ENCODE data around the gene SPECC1.

DNA sequence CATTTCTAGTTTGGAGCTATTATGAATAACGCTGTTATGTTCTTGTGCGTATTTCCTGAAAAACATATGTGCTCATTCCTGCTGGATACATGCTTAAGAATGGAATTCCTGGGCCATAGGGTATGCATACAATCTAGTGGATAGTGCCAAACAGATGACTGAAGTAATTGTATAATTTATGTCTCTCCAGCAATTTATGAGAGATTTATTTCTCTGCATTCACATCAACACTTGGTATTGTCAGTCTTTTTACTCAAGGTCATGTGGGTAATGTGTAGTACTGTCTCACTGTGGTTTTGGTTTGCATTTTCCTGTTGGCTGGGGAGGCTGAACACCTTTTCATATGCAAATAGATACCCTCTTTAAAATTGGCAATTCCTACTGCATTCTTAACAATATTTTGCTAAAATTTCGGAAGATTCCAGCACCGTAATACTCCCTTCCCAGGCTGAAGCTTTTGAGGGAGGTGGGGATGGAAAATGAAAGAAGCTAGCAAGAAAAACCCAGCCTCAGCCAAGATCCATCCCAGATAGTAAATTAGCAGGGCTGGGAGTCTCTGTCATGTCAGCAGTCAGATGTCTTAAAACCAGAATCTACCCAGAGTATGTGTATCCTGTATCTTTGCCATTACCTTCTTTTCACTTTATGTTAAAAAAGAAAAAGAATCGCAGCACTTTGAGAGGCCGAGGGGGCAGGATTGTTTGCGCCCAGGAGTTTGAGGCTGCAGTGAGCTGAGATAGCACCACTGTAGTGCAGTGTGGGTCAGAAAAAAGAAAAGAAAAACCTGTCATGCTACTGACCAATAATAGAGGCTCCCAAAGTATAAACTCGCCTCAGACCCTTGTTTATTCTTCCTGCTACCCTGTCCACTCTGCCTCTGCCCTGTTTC, 253.3 kb downstream of the SPECC1 start:
- TF ChIP-seq, protein P1, sequence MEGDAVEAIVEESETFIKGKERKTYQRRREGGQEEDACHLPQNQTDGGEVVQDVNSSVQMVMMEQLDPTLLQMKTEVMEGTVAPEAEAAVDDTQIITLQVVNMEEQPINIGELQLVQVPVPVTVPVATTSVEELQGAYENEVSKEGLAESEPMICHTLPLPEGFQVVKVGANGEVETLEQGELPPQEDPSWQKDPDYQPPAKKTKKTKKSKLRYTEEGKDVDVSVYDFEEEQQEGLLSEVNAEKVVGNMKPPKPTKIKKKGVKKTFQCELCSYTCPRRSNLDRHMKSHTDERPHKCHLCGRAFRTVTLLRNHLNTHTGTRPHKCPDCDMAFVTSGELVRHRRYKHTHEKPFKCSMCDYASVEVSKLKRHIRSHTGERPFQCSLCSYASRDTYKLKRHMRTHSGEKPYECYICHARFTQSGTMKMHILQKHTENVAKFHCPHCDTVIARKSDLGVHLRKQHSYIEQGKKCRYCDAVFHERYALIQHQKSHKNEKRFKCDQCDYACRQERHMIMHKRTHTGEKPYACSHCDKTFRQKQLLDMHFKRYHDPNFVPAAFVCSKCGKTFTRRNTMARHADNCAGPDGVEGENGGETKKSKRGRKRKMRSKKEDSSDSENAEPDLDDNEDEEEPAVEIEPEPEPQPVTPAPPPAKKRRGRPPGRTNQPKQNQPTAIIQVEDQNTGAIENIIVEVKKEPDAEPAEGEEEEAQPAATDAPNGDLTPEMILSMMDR (conservative IDR thresholded peaks at IDR 0.05; ENCODE audit: low read depth, low read length), result no peak
- TF ChIP-seq CEBPB (IDR thresholded peaks at IDR 0.05; ENCODE audit: low read depth, low read length), result no peak
- TF ChIP-seq POLR2A (IDR thresholded peaks at IDR 0.05; ENCODE audit: low read depth, low read length), result no peak
- TF ChIP-seq RAD21 (IDR thresholded peaks at IDR 0.05; ENCODE audit: low read length), result no peak
- TF ChIP-seq, protein P2, sequence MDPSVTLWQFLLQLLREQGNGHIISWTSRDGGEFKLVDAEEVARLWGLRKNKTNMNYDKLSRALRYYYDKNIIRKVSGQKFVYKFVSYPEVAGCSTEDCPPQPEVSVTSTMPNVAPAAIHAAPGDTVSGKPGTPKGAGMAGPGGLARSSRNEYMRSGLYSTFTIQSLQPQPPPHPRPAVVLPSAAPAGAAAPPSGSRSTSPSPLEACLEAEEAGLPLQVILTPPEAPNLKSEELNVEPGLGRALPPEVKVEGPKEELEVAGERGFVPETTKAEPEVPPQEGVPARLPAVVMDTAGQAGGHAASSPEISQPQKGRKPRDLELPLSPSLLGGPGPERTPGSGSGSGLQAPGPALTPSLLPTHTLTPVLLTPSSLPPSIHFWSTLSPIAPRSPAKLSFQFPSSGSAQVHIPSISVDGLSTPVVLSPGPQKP (IDR thresholded peaks at IDR 0.05; ENCODE audit: borderline replicate concordance, low read depth, low read length), result no peak
- TF ChIP-seq FOS (IDR thresholded peaks at IDR 0.05; ENCODE audit: low read depth, low read length), result no peak

All from IMR-90 (cell line).